SH-SY5Y (cell line): ENCODE results near the gene COCH.

Experiments used
- GATA2 ChIP-seq: IDR thresholded peaks from 2 replicates; pipeline ENCODE4 v1.6.1; 2011; ENCODE audit warnings: mild to moderate bottlenecking, low read depth, low read length
- GATA3 ChIP-seq: IDR thresholded peaks from 2 replicates; pipeline ENCODE4 v1.6.1; 2011; ENCODE audit warnings: low read depth, mild to moderate bottlenecking, low read length, moderate library complexity

The COCH gene

GRCh38 chr14:30868736-30869135, 5.6 kb upstream of the COCH start:
- TF ChIP-seq GATA2 (no peak), GATA3 (no peak)

- TF ChIP-seq GATA3 (no peak), GATA2 (no peak)
Observed at GRCh38 chr14:30869551-30870155, 4.7 kb upstream of the COCH start.

GRCh38 chr14:30872602-30873001, 1.8 kb upstream of the COCH start:
- TF ChIP-seq GATA2 (no peak), GATA3 (no peak)

GRCh38 chr14:30873308-30874119, 845 bp upstream of the COCH start:
- TF ChIP-seq GATA2: no peak
- TF ChIP-seq GATA3: no peak

- TF ChIP-seq GATA3: no peak
Observed at GRCh38 chr14:30874999-30875787, 834 bp downstream of the COCH start.

- TF ChIP-seq GATA2: no peak
Observed at GRCh38 chr14:30875788-30876053, 1.4 kb downstream of the COCH start.

- TF ChIP-seq GATA2 (no peak), GATA3 (no peak)
Observed at GRCh38 chr14:30876692-30877091, 2.3 kb downstream of the COCH start.

- no peak for TF ChIP-seq GATA3
- TF ChIP-seq GATA2: no peak
Observed at GRCh38 chr14:30882431-30882830, 8.1 kb downstream of the COCH start.

GRCh38 chr14:30883508-30884294, 9.3 kb downstream of the COCH start:
- no peak for TF ChIP-seq GATA2
- no peak for TF ChIP-seq GATA3

- TF ChIP-seq GATA3 (no peak), GATA2 (no peak)
Observed at GRCh38 chr14:30884901-30885300, 10.5 kb downstream of the COCH start.

- TF ChIP-seq GATA3 (no peak), GATA2 (no peak)
Observed at GRCh38 chr14:30885840-30886740, 11.7 kb downstream of the COCH start.

- TF ChIP-seq GATA2: no peak
- TF ChIP-seq GATA3: no peak
Observed at GRCh38 chr14:30888480-30889243, 14.3 kb downstream of the COCH start.

- TF ChIP-seq GATA3: no peak
- TF ChIP-seq GATA2: no peak
Observed at GRCh38 chr14:30889244-30889594, 14.9 kb downstream of the COCH start.

GRCh38 chr14:30893819-30894218, 19.5 kb downstream of the COCH start:
- TF ChIP-seq GATA3 (no peak), GATA2 (no peak)
